Stimulated activated CD4-positive, alpha-beta T cell treated with anti-CD3 and anti-CD28 coated beads, Interleukin-1b, Interleukin-23, amount 100 ng/mL, for 24 hours (primary cell): ENCODE results near the gene TNFRSF8.
A peak's percentile ranks its signal among the peaks of the same experiment; 100 is the strongest.

Source experiments
- DNase-seq, 4 experiments: peaks; one replicate each; pipeline ENCODE4 v3.0.0-alpha.2; 2020; ENCODE audit warnings: low read depth in 4 of 4, low spot score in 1 of 4

The TNFRSF8 gene

DNA sequence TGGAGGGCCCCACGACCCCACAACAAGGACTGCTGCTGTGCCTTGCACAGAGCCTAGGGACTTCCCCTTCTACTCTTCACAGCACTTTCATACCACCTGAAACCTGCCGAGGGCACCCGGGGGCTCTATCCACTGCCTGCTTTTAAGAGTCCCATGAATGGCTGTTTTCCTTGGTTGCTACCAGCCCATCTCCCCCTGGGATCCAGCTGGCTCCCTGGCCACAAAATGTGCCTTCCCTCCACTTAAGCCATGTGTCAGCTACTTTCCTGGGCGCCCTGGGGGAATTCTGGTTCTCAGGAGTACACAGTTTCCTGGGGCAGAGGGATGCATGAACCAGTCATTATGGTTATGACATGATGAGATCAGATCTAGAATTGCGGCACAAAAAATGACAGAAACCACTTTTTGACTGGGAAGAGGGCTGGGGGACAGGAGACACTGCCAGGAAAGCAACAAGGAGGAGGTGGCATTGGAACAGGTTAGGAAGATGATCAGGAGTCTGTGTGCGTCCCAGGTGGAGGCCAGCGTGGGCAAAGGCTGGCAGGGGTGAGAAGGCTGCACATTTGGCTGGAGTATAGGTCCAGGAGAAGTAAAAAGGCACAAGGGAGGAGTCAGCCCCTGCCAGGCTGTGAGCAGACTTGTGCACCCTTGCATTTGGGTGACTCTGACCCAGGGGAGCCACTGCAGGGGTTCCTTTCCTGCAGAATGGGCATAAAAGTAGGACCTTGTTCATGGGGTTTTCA is 3.2 kb upstream of the TNFRSF8 start:
- DNase-seq: no peak

GRCh38 chr1:12060500-12060899 is 2.6 kb upstream of the TNFRSF8 start:
- DNase-seq: no peak

- no peak for DNase-seq
Observed at GRCh38 chr1:12064073-12064969, 1.2 kb downstream of the TNFRSF8 start.

DNA sequence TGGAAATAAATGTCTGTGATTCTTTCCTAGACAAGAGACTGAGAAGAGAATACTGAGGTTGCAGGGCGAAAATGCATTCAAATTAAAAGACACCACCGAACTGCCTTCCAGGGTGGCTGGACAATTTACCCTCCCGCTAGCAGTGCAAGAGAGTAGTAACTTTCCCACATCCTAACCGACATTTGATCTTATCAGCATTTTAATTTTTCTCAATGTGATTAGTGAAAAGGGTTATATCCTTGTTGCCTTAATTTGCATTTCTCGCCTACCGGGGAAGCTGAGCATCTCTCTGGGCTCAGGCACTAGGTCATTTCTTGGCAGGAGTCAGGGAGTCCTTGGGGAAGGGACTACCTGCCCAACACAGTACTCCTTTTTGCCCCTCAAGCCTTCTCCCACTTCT is 2.8 kb downstream of the TNFRSF8 start:
- DNase-seq: no peak

GRCh38 chr1:12067900-12068821 is 5.1 kb downstream of the TNFRSF8 start:
- peak in 1 of 4 experiments; percentile 41 for DNase-seq

DNA sequence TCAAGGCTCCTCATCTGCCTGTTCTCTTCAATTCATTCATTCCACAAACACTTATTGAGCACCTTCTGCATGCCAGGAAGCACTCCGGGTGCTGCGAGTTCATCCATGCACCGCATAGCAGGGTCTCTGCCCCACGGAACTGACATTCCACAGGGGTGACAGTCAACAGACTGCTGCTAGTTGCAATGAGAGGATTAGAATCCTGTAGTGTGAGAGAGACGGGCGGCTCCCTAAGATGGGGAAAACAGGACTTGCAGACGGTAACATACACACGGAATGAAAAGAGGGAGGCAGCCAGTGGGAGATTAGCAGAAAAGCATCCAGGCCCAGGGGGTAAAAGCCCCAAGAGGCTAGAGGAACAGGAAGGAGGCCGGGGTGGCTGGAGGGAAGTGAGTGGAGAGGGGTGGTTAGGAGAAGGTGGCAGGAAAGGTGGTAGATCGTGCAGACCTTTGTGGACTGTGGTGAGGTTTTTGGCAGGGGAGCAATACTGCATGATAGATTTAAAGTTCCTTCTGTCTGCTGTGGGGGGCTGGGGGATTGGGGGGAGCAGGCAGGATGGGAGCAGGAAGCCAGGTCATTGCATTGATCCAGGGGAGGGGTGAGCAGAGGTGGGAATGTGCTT is 6.6 kb downstream of the TNFRSF8 start:
- no peak for DNase-seq

GRCh38 chr1:12071892-12072291 is 8.8 kb downstream of the TNFRSF8 start:
- DNase-seq: no peak

- DNase-seq: no peak
Observed at GRCh38 chr1:12072741-12073140, 9.6 kb downstream of the TNFRSF8 start.

DNA sequence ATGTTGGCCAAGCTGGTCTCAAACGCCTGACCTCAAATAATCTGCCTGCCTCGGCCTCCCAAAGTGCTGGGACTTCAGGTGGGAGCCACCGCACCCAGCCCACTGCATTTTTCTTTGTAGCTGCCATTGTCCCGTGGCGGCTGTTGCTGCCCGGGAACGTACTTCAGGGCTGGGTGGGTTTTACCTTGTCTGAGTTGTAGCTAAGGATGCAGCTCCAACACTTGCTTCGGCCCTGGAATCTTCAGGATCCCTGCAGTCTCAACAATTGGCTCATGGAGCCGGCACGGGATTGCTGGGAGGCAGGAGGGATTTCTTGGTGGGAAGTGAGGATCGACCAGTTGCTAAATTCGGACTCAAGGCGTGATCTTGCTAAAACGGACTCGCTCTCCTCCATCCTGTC is 10.7 kb downstream of the TNFRSF8 start:
- DNase-seq: no peak

GRCh38 chr1:12075195-12076114 is 12.4 kb downstream of the TNFRSF8 start:
- DNase-seq: no peak

GRCh38 chr1:12076425-12077005 is 13.4 kb downstream of the TNFRSF8 start:
- no peak for DNase-seq

DNA sequence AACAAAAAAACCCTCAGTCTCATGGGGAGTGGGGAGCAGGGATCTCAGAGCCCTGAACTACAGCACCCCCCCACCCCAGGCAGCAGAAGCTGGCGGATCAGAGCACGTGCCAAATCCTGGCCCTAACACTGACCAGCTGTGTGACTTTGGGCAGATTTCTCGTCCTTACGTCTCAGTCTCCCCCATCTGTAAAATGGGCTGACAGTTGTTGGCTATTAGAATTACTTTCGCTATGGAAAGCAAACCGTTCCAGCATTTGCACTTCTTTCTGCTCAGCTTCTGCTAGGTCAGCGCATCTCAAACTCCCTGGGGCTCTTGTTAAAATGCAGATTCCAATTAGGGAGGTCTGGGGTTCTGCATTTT is 15.5 kb downstream of the TNFRSF8 start:
- DNase-seq: no peak

DNA sequence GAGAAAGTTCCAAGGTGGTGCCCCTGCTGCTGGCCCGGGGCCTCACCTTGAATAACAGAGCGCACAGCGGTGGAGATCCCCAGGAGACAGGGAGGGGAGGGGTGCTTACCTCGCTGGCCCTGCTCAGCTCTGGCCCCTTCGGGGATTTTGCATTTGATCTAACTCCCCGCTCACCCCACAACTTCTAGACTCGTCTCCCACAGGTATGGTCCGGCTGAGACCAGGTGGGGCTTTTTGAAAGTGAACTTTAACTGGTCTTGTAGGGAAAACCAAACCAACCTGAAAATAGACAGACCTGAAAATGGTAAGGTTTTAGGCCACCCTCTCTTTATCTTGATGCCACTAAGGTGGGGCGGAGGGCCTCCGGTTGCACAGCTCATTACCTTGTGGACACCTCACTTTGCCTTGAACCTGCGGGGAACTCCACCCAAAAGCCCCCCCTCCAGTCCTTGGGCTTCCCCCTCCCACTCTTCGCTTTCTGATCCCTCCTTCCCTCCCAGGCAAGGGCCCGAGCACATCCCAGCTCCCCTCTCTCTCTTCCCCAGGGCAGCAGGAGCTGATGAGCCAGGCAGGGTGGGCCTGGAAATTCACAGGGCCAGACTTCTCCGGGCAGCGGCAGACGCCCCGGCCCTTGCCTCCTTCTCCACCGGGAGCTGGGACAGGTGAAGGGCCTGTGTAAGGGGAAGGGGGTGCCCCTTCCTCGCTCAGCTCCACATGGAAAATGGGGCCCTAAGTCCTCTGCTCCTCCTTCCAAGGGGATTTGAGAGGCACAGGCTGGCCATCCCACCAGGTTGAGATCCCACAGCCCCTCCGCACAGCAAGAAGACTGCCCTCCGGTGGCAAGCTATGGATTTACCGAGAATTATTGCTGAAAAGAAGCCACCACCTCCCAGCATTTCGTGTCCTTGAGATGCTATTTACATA is 16.1 kb downstream of the TNFRSF8 start:
- DNase-seq: no peak

DNA sequence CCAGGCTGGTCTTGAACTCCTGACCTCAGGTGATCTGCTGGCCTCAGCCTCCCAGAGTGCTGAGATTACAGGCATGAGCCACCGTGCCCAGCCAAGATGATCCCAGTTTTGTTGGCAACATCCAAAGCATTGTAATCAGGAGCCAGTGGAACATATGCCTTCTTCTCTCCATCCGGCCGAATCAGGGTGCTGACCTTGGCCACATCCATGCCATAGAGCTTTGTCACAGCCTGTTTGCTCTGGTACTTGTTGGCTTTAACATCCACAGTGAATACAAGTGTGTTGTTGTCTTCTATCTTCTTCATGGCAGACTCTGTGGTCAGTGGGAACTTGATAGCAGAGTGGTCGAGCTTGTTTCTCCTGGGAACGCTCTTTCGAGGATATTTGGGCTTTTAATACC is 17.1 kb downstream of the TNFRSF8 start:
- no peak for DNase-seq

- no peak for DNase-seq
Observed at GRCh38 chr1:12080773-12081556, 17.9 kb downstream of the TNFRSF8 start.

DNA sequence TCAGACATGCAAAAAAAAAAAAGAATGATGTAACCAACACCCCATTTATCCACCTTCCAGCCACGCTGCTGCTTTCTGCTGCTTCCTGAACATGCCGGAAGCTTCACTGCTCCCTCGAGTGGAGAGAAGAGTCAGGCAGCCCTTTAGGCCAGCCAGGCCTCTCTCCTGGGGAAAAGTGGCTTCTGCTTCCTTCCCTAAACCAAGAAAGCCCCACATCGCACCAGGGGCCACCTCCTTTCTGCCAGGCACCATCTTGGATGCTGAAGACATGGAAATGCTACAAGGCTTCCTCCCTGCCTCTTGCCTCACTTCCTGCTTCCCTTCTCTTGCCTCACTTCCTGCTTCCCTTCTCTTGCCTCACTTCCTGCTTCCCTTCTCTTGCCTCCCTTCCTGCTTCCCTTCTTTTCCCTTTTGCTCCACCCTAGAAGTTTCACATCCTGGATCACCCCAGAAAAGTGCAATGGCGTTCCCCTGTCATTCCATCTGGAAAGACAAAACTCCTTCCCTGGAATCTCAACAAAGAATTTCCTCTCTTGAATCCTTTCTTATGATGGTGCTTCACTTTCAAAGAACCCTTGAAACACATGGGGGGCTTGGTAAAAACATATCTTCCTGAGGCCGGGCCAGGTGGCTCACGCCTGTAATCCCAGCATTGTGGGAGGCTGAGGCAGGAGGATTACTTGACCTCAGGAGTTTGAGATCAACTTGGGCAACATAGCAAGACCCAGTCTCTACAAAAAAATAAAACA is 18.7 kb downstream of the TNFRSF8 start:
- no peak for DNase-seq

- DNase-seq: no peak
Observed at GRCh38 chr1:12082988-12083387, 19.9 kb downstream of the TNFRSF8 start.
